Stomach (tissue), 9 donors: ENCODE measurements around the gene COL12A1. TPM values are rescaled to one million over a fixed set of nuclear protein-coding genes. Genes with fewer than 3 reads are reported as not detected.

ENCODE experiments used
- DNase-seq, 2 donors: peaks; one replicate each; pipeline versions ENCODE4 v3.0.0 to v3.0.0-alpha.2; 2013 to 2019
- H3K27ac ChIP-seq, 5 donors: fragments of 200-600 bp in 4 of 5; sonication (generic) in 4 of 5; one replicate each; pipeline ENCODE4 v1.5.1; 2013 to 2019; ENCODE audit warnings: mild to moderate bottlenecking in 1 of 5, moderate library complexity in 1 of 5
- H3K27me3 ChIP-seq, 3 donors: fragments of 200-600 bp; sonication (generic); one replicate each; pipeline ENCODE4 v1.5.1; 2017 to 2019; ENCODE audit warnings: mixed run types in 1 of 3
- H3K36me3 ChIP-seq, 4 donors: fragments of 200-600 bp; sonication (generic); 1 replicate in 3 of 4; 2 replicates in 1 of 4; pipeline ENCODE4 v1.5.1; 2016 to 2019
- H3K4me1 ChIP-seq, 4 donors: fragments of 200-600 bp; sonication (generic); one replicate each; pipeline ENCODE4 v1.5.1; 2016 to 2019
- H3K4me3 ChIP-seq, 4 donors: fragments of 200-600 bp; sonication (generic) in 3 of 4; one replicate each; pipeline ENCODE4 v1.5.1; 2016 to 2019; ENCODE audit warnings: mild to moderate bottlenecking in 1 of 4
- H3K9me3 ChIP-seq, 4 donors: fragments of 200-600 bp; sonication (generic); one replicate each; pipeline ENCODE4 v1.5.1; 2016 to 2019
- CTCF ChIP-seq, 7 experiments: fragments of 450-650 bp in 4 of 7; fragments of 200-600 bp in 3 of 7; sonication (generic) in 3 of 7; IDR thresholded peaks; one replicate each; pipeline ENCODE4 v1.5.1; 2016 to 2019; ENCODE audit warnings: antibody characterized with exemption in 7 of 7, control low read depth in 2 of 7, mild to moderate bottlenecking in 1 of 7
- EP300 ChIP-seq: sonication (generic); formaldehyde crosslinking; IDR thresholded peaks from one replicate; pipeline ENCODE4 v1.6.1; 2017; ENCODE audit warnings: antibody characterized with exemption
- POLR2A ChIP-seq, 4 donors: fragments of 450-650 bp; IDR thresholded peaks; one replicate each; pipeline ENCODE4 v1.6.1; 2016; ENCODE audit warnings: antibody characterized with exemption in 4 of 4, control low read depth in 2 of 4, mild to moderate bottlenecking in 1 of 4, moderate library complexity in 1 of 4
- POLR2AphosphoS5 ChIP-seq, 3 donors: sonication (generic); formaldehyde crosslinking; IDR thresholded peaks; one replicate each; pipeline ENCODE4 v1.6.1; 2016; ENCODE audit warnings: antibody characterized with exemption in 3 of 3
- WGBS, 5 donors: extraction: QIAGEN DNeasy Blood & Tissue Kit in 3 of 5; methylation state at CpG; one replicate each; pipeline versions ENCODE4 v1.1.5 to v1.1.7; 2013 to 2018; 5-methylcytosine and 5-hydroxymethylcytosine counted together
- intact Hi-C: fragments of 100-400 bp; cut with DNase I; formaldehyde crosslinking; loops from one replicate; pipeline ENCODE4 v1.15.1; 2023; ENCODE audit warnings: low total_unique reads
- polyA plus RNA-seq, 3 donors: library from polyadenylated mRNA; stranded (reverse); fragments of 200-250 nt; gene quantifications; one replicate each; pipeline ENCODE4 v1.2.3, GENCODE V29; 2013
- total RNA-seq, 5 donors: library from RNA; depleted of rRNA; stranded (reverse); fragments of >200 nt; gene quantifications; one replicate each; pipeline versions ENCODE4 v1.1.0 to v1.2.3, GENCODE V29; 2014 to 2016
- donor health status: healthy with polysubstance abuse.
- donor health status: Bipolar disorder and iron deficiency.
- donor health status: healthy.

COL12A1 gene
- total and polyA plus RNA-seq, 8 donors, result 3.4 to 170 (median 20.3) TPM

GRCh38 chr6:75101896-75102295 lies 104.0 kb downstream of the COL12A1 start:
- peaks cover 0 to 7% (median 0%) of the 10 kb centered on the region in 4 donors for H3K36me3 ChIP-seq
- no peak for DNase-seq
- H3K27me3 ChIP-seq, result no peaks in the 10 kb centered on the region
- peaks cover 0 to 19% (median 3%) of the 10 kb centered on the region in 4 donors for H3K4me1 ChIP-seq
- intact Hi-C loops, result no loop called here
- no peak overlapping the region for H3K27ac ChIP-seq
- 40 to 77% (median 64%) methylated on average over 4 of the region's 4 CpGs for WGBS, 5 donors
- no peak overlapping the region for H3K4me3 ChIP-seq
- no peaks in the 10 kb centered on the region for H3K9me3 ChIP-seq
- TF ChIP-seq EP300 (no peak), POLR2AphosphoS5 (IDR thresholded peaks at IDR 0.05) (no peak), CTCF (IDR thresholded peaks at IDR 0.05) (no peak), POLR2A (IDR thresholded peaks at IDR 0.05) (no peak)

GRCh38 chr6:75098709-75099108 lies 107.1 kb downstream of the COL12A1 start:
- no peaks in the 10 kb centered on the region for H3K27me3 ChIP-seq
- 23 to 37% (median 26%) methylated on average over 5 of the region's 5 CpGs for WGBS, 5 donors
- peaks cover 0 to 4% (median 0%) of the 10 kb centered on the region in 4 donors for H3K36me3 ChIP-seq
- DNase-seq, result peak; percentile 26 to 93
- TF ChIP-seq POLR2AphosphoS5 (IDR thresholded peaks at IDR 0.05), result peak; percentile 33 to 56 (median 42)
- TF ChIP-seq POLR2A (IDR thresholded peaks at IDR 0.05), result no peak
- H3K4me3 ChIP-seq, result no peak overlapping the region
- H3K27ac ChIP-seq, result peak overlapping the region in 4 of 5 donors; percentile 27 to 54 (median 34)
- H3K9me3 ChIP-seq, result no peaks in the 10 kb centered on the region
- peaks cover 0 to 25% (median 3%) of the 10 kb centered on the region in 4 donors for H3K4me1 ChIP-seq
- intact Hi-C loops, result no loop called here

GRCh38 chr6:75096966-75097365 lies 108.9 kb downstream of the COL12A1 start:
- no peaks in the 10 kb centered on the region for H3K9me3 ChIP-seq
- H3K4me1 ChIP-seq, result peaks cover 0 to 25% (median 3%) of the 10 kb centered on the region in 4 donors
- no peak overlapping the region for H3K27ac ChIP-seq
- DNase-seq, result no peak
- H3K36me3 ChIP-seq, result no peaks in the 10 kb centered on the region
- no peaks in the 10 kb centered on the region for H3K27me3 ChIP-seq
- H3K4me3 ChIP-seq, result no peak overlapping the region
- WGBS, 5 donors, result 77 to 85% (median 81%) methylated on average over 4 of the region's 4 CpGs
- TF ChIP-seq POLR2AphosphoS5 (IDR thresholded peaks at IDR 0.05) (no peak), POLR2A (IDR thresholded peaks at IDR 0.05) (no peak), CTCF (IDR thresholded peaks at IDR 0.05) (no peak), EP300 (no peak)
- intact Hi-C loops, result no loop called here

- Histone ChIP-seq H3K4me3 (no peak overlapping the region), H3K36me3 (peaks cover 0 to 4% (median 0%) of the 10 kb centered on the region in 4 donors), H3K27me3 (no peaks in the 10 kb centered on the region), H3K4me1 (peaks cover 0 to 36% (median 5%) of the 10 kb centered on the region in 4 donors), H3K9me3 (no peaks in the 10 kb centered on the region), H3K27ac (peak overlapping the region in 3 of 5 donors; percentile 16 to 66 (median 57))
- intact Hi-C loops, result no loop called here
- 36 to 68% (median 58%) methylated on average over 5 of the region's 5 CpGs for WGBS, 5 donors
- peak in 2 of 3 donors; percentile 10 to 14 for TF ChIP-seq POLR2AphosphoS5 (IDR thresholded peaks at IDR 0.05)
- TF ChIP-seq POLR2A (IDR thresholded peaks at IDR 0.05), result no peak
- DNase-seq, result peak in 1 of 2 donors; percentile 83
These were observed 111.1 kb downstream of the COL12A1 start for GRCh38 chr6:75094614-75095200.

DNA sequence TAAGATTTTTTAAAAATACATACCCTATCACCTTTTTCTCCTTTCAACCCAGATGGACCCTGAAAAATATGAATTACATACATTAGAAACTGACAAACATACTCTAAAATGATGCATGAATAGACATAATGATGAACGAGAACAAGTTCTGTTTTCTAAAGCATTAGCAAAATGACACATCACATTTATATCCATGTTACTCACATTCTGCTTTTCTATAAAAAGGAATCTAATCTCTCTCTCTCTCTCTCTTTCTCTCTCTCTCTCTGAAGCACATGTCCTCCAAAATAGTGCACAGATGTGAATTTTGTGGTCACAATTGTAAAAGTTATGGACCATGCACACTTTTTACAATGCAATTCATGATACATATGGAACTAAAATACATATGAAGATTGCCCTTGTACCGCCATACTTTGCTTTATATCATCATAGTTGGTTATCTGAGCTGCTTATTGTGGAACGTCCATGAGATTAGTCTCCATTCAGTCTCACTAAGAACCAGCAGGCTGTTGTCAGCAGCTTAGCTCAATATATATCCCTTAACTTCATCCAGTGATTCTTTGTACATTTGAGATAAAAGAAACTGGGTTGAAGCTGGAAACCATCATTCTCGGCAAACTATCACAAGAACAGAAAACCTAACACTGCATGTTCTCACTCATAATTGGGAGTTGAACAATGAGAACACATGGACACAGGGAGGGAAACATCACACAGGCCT lies 114.2 kb downstream of the COL12A1 start:
- intact Hi-C loops, result no loop called here
- H3K27ac ChIP-seq, result no peak overlapping the region
- 75 to 84% (median 80%) methylated on average over 4 of the region's 4 CpGs for WGBS, 5 donors
- H3K9me3 ChIP-seq, result no peaks in the 10 kb centered on the region
- H3K4me3 ChIP-seq, result no peak overlapping the region
- no peaks in the 10 kb centered on the region for H3K27me3 ChIP-seq
- no peak for DNase-seq
- TF ChIP-seq CTCF (IDR thresholded peaks at IDR 0.05), result no peak
- TF ChIP-seq POLR2A (IDR thresholded peaks at IDR 0.05), result no peak
- no peak for TF ChIP-seq EP300
- TF ChIP-seq POLR2AphosphoS5 (IDR thresholded peaks at IDR 0.05), result no peak
- peaks cover 0 to 22% (median 2%) of the 10 kb centered on the region in 4 donors for H3K4me1 ChIP-seq
- peaks cover 0 to 9% (median 3%) of the 10 kb centered on the region in 4 donors for H3K36me3 ChIP-seq
